Heart right ventricle (tissue), 16 donors: ENCODE data around the gene KDM4D. TPM values are rescaled to one million over a fixed set of nuclear protein-coding genes. Genes with fewer than 3 reads are reported as not detected.

ENCODE experiments used
- ATAC-seq, 8 donors: fragments of 200-7000 bp; cut with Tn5 transposase; one replicate each; pipeline ENCODE4 v1.9.1; 2020; ENCODE audit warnings: mild to moderate bottlenecking in 8 of 8, moderate library complexity in 8 of 8, moderate number of reproducible peaks in 1 of 8
- DNase-seq, 2 donors: peaks; one replicate each; pipeline ENCODE4 v3.0.0-alpha.2; 2020
- H3K27ac ChIP-seq, 10 donors: fragments of 200-600 bp; sonication (generic) in 2 of 10; one replicate each; pipeline versions ENCODE4 v1.5.0 to v1.8.0; 2020 to 2022; ENCODE audit warnings: mild to moderate bottlenecking in 3 of 10
- H3K27me3 ChIP-seq, 7 donors: fragments of 200-600 bp; one replicate each; pipeline ENCODE4 v1.8.0; 2021 to 2022; ENCODE audit warnings: mild to moderate bottlenecking in 2 of 7
- H3K36me3 ChIP-seq, 9 donors: fragments of 200-600 bp; sonication (generic) in 1 of 9; one replicate each; pipeline versions ENCODE4 v1.5.0 to v1.8.0; 2020 to 2022; ENCODE audit warnings: mild to moderate bottlenecking in 2 of 9
- H3K4me1 ChIP-seq, 9 donors: fragments of 200-600 bp; sonication (generic) in 1 of 9; one replicate each; pipeline versions ENCODE4 v1.5.0 to v1.8.0; 2020 to 2022; ENCODE audit warnings: mild to moderate bottlenecking in 4 of 9
- H3K4me3 ChIP-seq, 10 donors: fragments of 200-600 bp; sonication (generic) in 2 of 10; one replicate each; pipeline versions ENCODE4 v1.5.0 to v1.8.0; 2020 to 2022; ENCODE audit warnings: mild to moderate bottlenecking in 7 of 10, moderate library complexity in 2 of 10
- H3K9me3 ChIP-seq, 11 donors: fragments of 200-600 bp in 10 of 11; sonication (generic) in 2 of 11; one replicate each; pipeline versions ENCODE4 v1.5.0 to v1.8.0; 2013 to 2022; ENCODE audit warnings: mild to moderate bottlenecking in 2 of 11, control low read depth in 1 of 11, moderate library complexity in 1 of 11
- CTCF ChIP-seq, 9 donors: fragments of 200-600 bp; sonication (generic) in 2 of 9; IDR thresholded peaks; one replicate each; pipeline versions ENCODE4 v1.5.0 to v1.8.0; 2021 to 2022; ENCODE audit warnings: antibody characterized with exemption in 9 of 9, mild to moderate bottlenecking in 5 of 9, moderate library complexity in 1 of 9
- WGBS, 2 donors: extraction: QIAGEN DNeasy Blood & Tissue Kit; methylation state at CpG; one replicate each; pipeline ENCODE4 v1.1.7; 2013; ENCODE audit warnings: inconsistent platforms in 1 of 2; 5-methylcytosine and 5-hydroxymethylcytosine counted together
- intact Hi-C, 10 donors: fragments of 100-400 bp; cut with DNase I; formaldehyde crosslinking; loops; one replicate each; pipeline versions ENCODE4 v1.11.1 to v1.14.2; 2022
- polyA plus RNA-seq, 2 donors: library from polyadenylated mRNA; stranded (reverse); fragments of 200-250 nt; gene quantifications; one replicate each; pipeline ENCODE4 v1.2.3, GENCODE V29; 2013
- total RNA-seq, 10 donors: library from RNA; stranded (reverse); fragmentation: NEBNext Ultra II Directional in 3 of 10; extraction: Animal tissue kit (Norgen Biotek cat#: 25700) in 3 of 10; gene quantifications; one replicate each; pipeline versions ENCODE4 v1.2.1 to v1.2.4, GENCODE V29; 2021 to 2023
- donor health status: Arrhythmogenic right ventricular cardiomyopathy.
- donor health status: ischemic (EF 13 %, LVEDD 7.1; RV severe dilation, severe dysfunction).
- donor health status: healthy with polysubstance abuse.
- donor health status: DM: no; HTN: yes; CAD: no.
- donor health status: DM: no; HTN: no; CAD: no.
- donor health status: ischemic (EF 25% LVEDD 6.9; RV normal size, moderate dysfunction).
- donor health status: ischemic (EF 25% LVEDD 5.7; RV mildly dilated, moderate dysfunction).
- donor health status: healthy.
- donor health status: DM: yes; HTN: yes; CAD: no.
- donor health status: Ischemic cardiomyopathy.
- donor health status: ischemic (EF 35%, LVEDD 5.7; RV mildly dilated, moderate dysfunction).
- donor health status: nonischemic (EF 11% LVEDD 7.7; RV severe dilation, severe dysfunction).
- donor health status: DM: yes; HTN: yes; CAD: no.
- donor health status: PGD.
- donor health status: ischemic (EF 29% LVEDD 5.4; RV normal size, mild dysfunction).
- donor health status: nonischemic (EF 23%, LVEDD 6.1; RV moderate dilation, normal function).

The KDM4D gene
- total and polyA plus RNA-seq, 12 donors: 0.22 to 1.3 (median 0.96) TPM

GRCh38 chr11:94938095-94939055 lies 35.1 kb upstream of the KDM4D start:
- H3K27ac ChIP-seq: peak overlapping the region in 8 of 10 donors; percentile 17 to 73 (median 50)
- no peaks in the 10 kb centered on the region for H3K9me3 ChIP-seq
- peak; percentile 80 to 95 (median 90) for ATAC-seq
- intact Hi-C loops: no loop called here
- peaks cover 7 to 45% (median 21%) of the 10 kb centered on the region in 9 donors for H3K4me1 ChIP-seq
- no peaks in the 10 kb centered on the region for H3K36me3 ChIP-seq
- no peaks in the 10 kb centered on the region for H3K27me3 ChIP-seq
- WGBS, 2 donors: 21 to 25% methylated on average over 9 of the region's 9 CpGs
- no peak for TF ChIP-seq CTCF (IDR thresholded peaks at IDR 0.05)
- no peak overlapping the region for H3K4me3 ChIP-seq
- peak; percentile 76 to 81 for DNase-seq

GRCh38 chr11:94939346-94939745 lies 34.2 kb upstream of the KDM4D start:
- Histone ChIP-seq H3K4me3 (no peak overlapping the region), H3K27ac (peak overlapping the region in 4 of 10 donors; percentile 7 to 73 (median 48)), H3K4me1 (peaks cover 6 to 35% (median 16%) of the 10 kb centered on the region in 9 donors), H3K36me3 (no peaks in the 10 kb centered on the region), H3K9me3 (no peaks in the 10 kb centered on the region), H3K27me3 (no peaks in the 10 kb centered on the region)
- ATAC-seq: no peak
- WGBS, 2 donors: 96 to 97% methylated on average over 2 of the region's 2 CpGs
- TF ChIP-seq CTCF (IDR thresholded peaks at IDR 0.05): no peak
- intact Hi-C loops: no loop called here
- DNase-seq: no peak

- TF ChIP-seq CTCF (IDR thresholded peaks at IDR 0.05): no peak
- 77 to 82% methylated on average over 4 of the region's 4 CpGs for WGBS, 2 donors
- no peak overlapping the region for H3K27ac ChIP-seq
- H3K4me3 ChIP-seq: no peak overlapping the region
- no peaks in the 10 kb centered on the region for H3K36me3 ChIP-seq
- peaks cover 4 to 22% (median 12%) of the 10 kb centered on the region in 9 donors for H3K4me1 ChIP-seq
- no peak for ATAC-seq
- intact Hi-C loops: no loop called here
- H3K27me3 ChIP-seq: no peaks in the 10 kb centered on the region
- DNase-seq: no peak
- no peaks in the 10 kb centered on the region for H3K9me3 ChIP-seq
Measured at GRCh38 chr11:94941131-94941530, 32.4 kb upstream of the KDM4D start.

- 81 to 92% methylated on average over 4 of the region's 4 CpGs for WGBS, 2 donors
- Histone ChIP-seq H3K36me3 (no peaks in the 10 kb centered on the region), H3K4me1 (peaks cover 0 to 11% (median 0%) of the 10 kb centered on the region in 9 donors), H3K9me3 (no peaks in the 10 kb centered on the region), H3K27ac (no peak overlapping the region), H3K4me3 (no peak overlapping the region), H3K27me3 (peaks cover 0 to 6% (median 0%) of the 10 kb centered on the region in 7 donors)
- ATAC-seq (no peak), DNase-seq (no peak)
- intact Hi-C loops: no loop called here
- no peak for TF ChIP-seq CTCF (IDR thresholded peaks at IDR 0.05)
Measured at GRCh38 chr11:94946812-94947211, 26.7 kb upstream of the KDM4D start.
